ENCODE measurements around the gene MALAT1. TPM values are rescaled to one million over a fixed set of nuclear protein-coding genes. Genes with fewer than 3 reads are reported as not detected.
A peak's percentile ranks its signal among the peaks of the same experiment; 100 is the strongest.

MALAT1 gene
- total and polyA plus RNA-seq, 2 of the 8 experiments (the other 6 are each of a cell fraction or from before 2014, with no cell fraction given), result 115 to 984 TPM

- no peak overlapping the region for H4K5ac ChIP-seq (ENCODE audit: insufficient read length, low read depth, low read length)
- 81% methylated on average over 6 of the region's 6 CpGs; no CpG with 5 or more reads in 1 of the 2 experiments for WGBS, 2 experiments (ENCODE audit: extremely low coverage in 1 of 2, insufficient coverage in 1 of 2, insufficient read length in 1 of 2, insufficient replicate concordance in 2 of 2, low coverage in 1 of 2, low lambda C conversion rate in 2 of 2, missing lambda C conversion rate in 1 of 2)
- H4K8ac ChIP-seq (ENCODE audit: extremely low read depth, insufficient read depth, low read length), result peak overlapping the region; percentile 46; the same call in 1 of the 2 replicates
- H3K23ac ChIP-seq (ENCODE audit: insufficient read length), result no peak overlapping the region
- peaks cover 2% of the 10 kb centered on the region for H3K23me2 ChIP-seq (ENCODE audit: low read depth, low read length)
- no peak overlapping the region for H2AFZ ChIP-seq (ENCODE audit: low read length)
- H2BK5ac ChIP-seq (ENCODE audit: low read depth, low read length), result peak overlapping the region; percentile 91; the same call in 1 of the 2 replicates
- peak overlapping the region; percentile 68 for H2BK120ac ChIP-seq (replicated peaks; ENCODE audit: low read depth, low read length)
- DNase-seq (ENCODE audit: low read depth in 1 of 2, low spot score in 2 of 2) (no peak), FAIRE-seq (no peak)
- H3K4me2 ChIP-seq (ENCODE audit: insufficient read depth in 1 of 2, low read depth in 2 of 2, low read length in 2 of 2), result peak overlapping the region; percentile 3 to 17; a peak in 2 of 4 replicates
- ChIA-PET CTCF (ENCODE audit: partially characterized antibody) (interaction anchor here (0.9 to 29.0 kb wide), 6 partner anchors 9 to 104 kb away, joined by 3 to 809 read pairs (median 41); no protein-coding TSS in a partner anchor), POLR2A (ENCODE audit: partially characterized antibody) (interaction anchor here (0.7 to 29.8 kb wide), 9 partner anchors 9 to 119 kb away, joined by 3 to 1569 read pairs (median 4); partner anchors contain the start of genes MALAT1 and NEAT1)
- peak overlapping the region; percentile 30 for H3K4ac ChIP-seq (replicated peaks; ENCODE audit: insufficient read length, low read depth, low read length)
- no peak overlapping the region; a peak in 1 of 7 replicates for H3K9ac ChIP-seq (replicated peaks in 1 of 4; ENCODE audit: extremely low read depth in 1 of 4, low read depth in 3 of 4, low read length in 3 of 4)
- no peak overlapping the region for H3K4me3 ChIP-seq (ENCODE audit: extremely low read depth in 1 of 4, insufficient read depth in 2 of 4, low read depth in 3 of 4, low read length in 4 of 4)
- H3K9me3 ChIP-seq (ENCODE audit: insufficient read depth in 2 of 2, low read depth in 1 of 2, low read length in 1 of 2), result no peaks in the 10 kb centered on the region
- peak overlapping the region; percentile 100 for H2BK12ac ChIP-seq (ENCODE audit: low read depth, low read length)
- no peaks in the 10 kb centered on the region for H4K20me1 ChIP-seq (replicated peaks in 1 of 2; ENCODE audit: control insufficient read depth in 1 of 2, insufficient read depth in 2 of 2, low read length in 2 of 2)
- H2BK20ac ChIP-seq (ENCODE audit: low read length), result peak overlapping the region; percentile 67; the same call in 1 of the 2 replicates
- TF ChIP-seq SIN3A (conservative IDR thresholded peaks at IDR 0.05 in 1 of 2, IDR thresholded peaks at IDR 0.05 in 1 of 2; ENCODE audit: low read depth in 1 of 2, low read length in 2 of 2) (0 out of 4 replicates have a peak, but pooled peaks of 1 of the 2 experiments have one; percentile 23), KDM5A (IDR thresholded peaks at IDR 0.05; ENCODE audit: low read length) (no peak)
- H3K27ac ChIP-seq (ENCODE audit: low read depth, low read length), result no peak overlapping the region
- H3K18ac ChIP-seq (ENCODE audit: extremely low read depth, low read length), result peak overlapping the region; percentile 63; the same call in 1 of the 2 replicates
- no peaks in the 10 kb centered on the region for H3K27me3 ChIP-seq (replicated peaks in 1 of 4; ENCODE audit: control insufficient read depth in 3 of 4, extremely low read depth in 1 of 4, insufficient read depth in 3 of 4, low read length in 3 of 4)
- H2BK15ac ChIP-seq (ENCODE audit: low read length), result 0 out of 2 replicates have a peak overlapping the region, but pooled peaks have one; percentile 35
- H4K91ac ChIP-seq (replicated peaks; ENCODE audit: insufficient read length, low read length), result peak overlapping the region; percentile 75
- peaks cover 36 to 62% (median 47%) of the 10 kb centered on the region in 4 experiments for H3K4me1 ChIP-seq (replicated peaks in 1 of 4; ENCODE audit: control insufficient read depth in 3 of 4, insufficient read depth in 4 of 4, low read length in 3 of 4)
- H3K14ac ChIP-seq (ENCODE audit: insufficient read length), result no peak overlapping the region
- H3K56ac ChIP-seq (replicated peaks; ENCODE audit: insufficient read length, low read depth, low read length), result no peak overlapping the region
- peaks cover 0 to 9% of the 10 kb centered on the region in 2 experiments; a peak in 1 of 4 replicates for H3K79me2 ChIP-seq (ENCODE audit: control insufficient read depth in 1 of 2, insufficient read depth in 2 of 2, low read length in 2 of 2)
- H3K36me3 ChIP-seq (ENCODE audit: control insufficient read depth in 2 of 4, insufficient read depth in 4 of 4, low read length in 3 of 4), result no peaks in the 10 kb centered on the region
- H3K79me1 ChIP-seq (ENCODE audit: low read depth, low read length), result no peaks in the 10 kb centered on the region; the same call in 1 of the 2 replicates
- H2AK5ac ChIP-seq (ENCODE audit: low read depth, low read length), result peak overlapping the region; percentile 82
Measured at GRCh38 chr11:65492637-65493366, 6.0 kb upstream of the MALAT1 start.
